ENCODE results near the gene NKX1-2.

Gene NKX1-2

DNA sequence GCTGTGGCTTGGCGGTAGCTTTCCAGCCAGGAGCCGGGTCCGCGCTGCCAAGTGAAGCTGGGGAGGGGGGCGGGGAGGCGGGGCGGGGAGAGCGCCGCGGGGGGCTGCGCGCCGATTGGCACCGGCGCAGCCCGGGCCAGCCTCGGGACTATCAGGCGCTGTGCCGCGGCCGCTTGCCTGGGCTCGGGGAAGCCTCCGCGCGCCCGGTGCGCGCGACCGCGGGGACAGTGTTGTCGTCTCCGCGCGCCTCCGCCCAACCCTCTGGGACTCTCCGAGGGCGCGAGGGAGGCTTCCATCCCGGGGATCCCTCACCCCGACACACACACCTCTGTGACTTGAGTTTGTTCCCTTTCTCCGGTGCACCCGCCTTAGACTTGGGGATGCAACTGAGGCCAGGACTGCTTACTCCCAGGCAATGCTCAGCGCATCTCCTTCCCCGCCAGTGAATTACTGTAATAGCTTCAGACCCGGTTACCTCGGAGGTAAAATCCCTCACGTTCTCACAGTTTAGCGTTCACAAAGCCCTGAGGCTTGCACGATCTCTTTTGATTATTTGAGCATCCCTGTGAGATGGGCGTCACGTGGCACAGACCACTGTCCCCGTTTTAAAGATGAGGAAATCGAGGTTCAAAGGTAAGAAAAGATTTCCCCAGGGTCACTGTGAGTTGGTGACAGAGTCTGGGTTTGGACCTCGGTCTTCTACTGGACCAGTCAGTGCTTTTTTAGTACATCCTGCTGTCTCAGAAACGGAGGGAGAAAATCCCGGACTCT is at the start of gene NKX1-2:
NKX1-2 (minus strand) TSS at position 24 of the 771 bp plus-strand sequence. CDS start 92 bp downstream, outside the sequence.
- DNase-seq (ENCODE audit: low read depth), result no peak

DNA sequence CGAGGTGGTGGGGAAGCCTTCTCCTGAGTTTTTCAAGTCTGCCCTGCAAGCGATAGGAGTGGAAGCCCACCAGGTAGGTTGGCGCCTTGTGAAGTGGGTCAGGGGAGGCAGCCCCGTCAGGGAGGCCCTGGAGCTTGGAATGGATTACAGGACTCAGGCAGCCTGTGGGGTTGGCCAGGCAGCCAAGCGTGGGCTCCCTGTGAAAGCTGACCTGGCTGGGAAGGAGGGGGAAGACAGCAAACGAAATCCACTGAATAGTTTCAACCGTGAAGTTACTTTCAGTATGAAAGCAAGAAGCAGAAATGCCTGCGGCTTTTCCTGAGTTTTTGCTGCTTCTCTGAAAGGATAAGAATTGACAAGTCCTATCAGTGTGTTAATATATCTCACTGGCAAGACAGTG is 48.2 kb upstream of the NKX1-2 start:
- no peak for DNase-seq (ENCODE audit: low read depth)

GRCh38 chr10:124497196-124497881 is 47.5 kb upstream of the NKX1-2 start:
- no peak for DNase-seq (ENCODE audit: low read depth)

- no peak for DNase-seq (ENCODE audit: low read depth)
These were observed 46.8 kb upstream of the NKX1-2 start for GRCh38 chr10:124496620-124497019.

DNA sequence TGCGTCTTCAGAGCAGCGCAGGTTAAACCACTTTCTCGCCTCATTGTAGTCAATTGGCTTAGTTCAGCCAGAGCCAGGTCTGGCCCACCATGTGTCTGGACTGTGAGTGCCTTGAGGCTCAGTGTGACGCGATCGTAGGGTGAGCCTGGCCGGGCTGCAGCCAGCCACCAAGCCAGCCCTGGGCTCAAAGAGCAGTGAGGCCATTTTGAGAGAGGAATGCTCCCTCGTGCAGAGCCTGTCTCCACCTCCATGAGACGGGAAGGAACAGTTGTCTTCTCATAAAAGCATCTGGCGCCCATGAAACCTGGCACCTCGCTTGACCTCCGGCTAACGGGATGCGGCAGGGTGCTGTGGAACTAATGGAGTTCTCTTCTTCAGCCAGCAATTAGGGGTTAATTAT is 46.3 kb upstream of the NKX1-2 start:
- DNase-seq (ENCODE audit: low read depth), result no peak

DNA sequence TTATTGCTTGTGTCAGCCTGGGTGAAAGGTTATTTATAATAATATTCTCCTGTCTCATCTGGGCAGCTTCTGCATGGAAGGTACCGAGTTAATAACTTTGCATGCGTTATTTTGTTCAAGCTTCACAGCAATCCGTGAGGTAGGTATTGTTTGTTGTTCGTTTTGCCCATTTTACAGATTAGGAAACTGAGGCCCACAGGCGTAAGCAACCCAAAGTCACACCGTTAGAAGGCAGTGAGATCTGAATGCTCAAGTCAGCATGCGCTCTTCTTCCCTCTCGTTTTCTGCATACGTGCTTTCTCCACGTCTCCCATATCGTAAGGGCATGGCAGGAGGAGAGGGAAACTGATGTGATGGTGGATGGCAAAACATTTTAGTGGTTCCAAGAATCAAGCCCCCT is 45.9 kb upstream of the NKX1-2 start:
- no peak for DNase-seq (ENCODE audit: low read depth)

DNA sequence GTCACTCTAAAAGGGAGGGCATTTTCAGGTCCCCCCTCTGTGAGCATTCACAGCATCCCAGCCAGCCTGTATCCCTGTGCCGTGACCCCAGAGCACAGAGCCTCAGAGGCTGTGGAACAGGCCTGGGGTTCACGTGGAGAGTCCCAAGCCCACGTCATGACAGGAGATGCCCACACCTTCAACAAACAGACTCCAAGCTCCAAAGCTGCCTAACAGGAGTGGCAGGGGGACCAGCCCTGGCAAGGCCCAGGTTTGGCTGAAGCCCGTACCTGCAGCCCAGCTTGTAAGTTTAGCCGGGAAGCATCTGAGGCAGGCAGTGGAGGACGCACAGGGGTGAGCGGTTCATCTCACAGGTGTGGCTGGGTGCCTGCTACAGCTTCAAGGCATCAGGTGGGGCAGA is 45.3 kb upstream of the NKX1-2 start:
- DNase-seq (ENCODE audit: low read depth), result no peak

GRCh38 chr10:124494046-124494807 is 44.4 kb upstream of the NKX1-2 start:
- no peak for DNase-seq (ENCODE audit: low read depth)

DNA sequence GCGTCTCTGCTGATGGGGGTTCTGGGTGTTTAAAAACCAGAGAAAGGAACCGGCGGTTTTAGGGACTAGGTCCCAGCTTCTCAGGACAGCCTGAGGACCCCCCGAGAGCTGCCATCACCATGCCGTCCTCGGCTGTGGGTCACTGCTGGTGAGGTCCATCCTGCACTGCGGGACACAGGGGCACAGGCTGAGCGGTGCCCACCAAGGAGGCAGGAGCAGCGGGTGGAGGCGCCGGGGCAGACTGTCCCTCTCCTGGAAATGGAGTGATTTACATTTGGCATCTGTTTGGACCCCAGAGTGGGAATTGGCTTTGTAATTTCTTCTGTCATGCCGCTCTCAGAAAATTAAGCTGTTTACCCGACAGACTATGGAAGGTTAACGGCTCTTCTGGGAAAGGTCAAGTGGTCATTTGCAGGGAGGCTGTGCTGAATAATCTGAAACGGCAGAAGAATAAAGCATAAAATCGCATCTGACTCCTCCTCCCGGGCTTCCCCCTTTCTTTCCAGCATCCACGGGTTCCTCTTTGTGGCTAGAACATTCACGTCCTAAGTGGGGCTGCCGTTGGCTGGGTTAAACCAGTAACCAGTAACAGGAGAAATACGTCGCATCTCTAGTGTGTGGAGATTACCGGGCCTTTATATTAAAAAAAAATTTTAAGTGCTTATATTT is 43.5 kb upstream of the NKX1-2 start:
- DNase-seq (ENCODE audit: low read depth), result no peak

DNA sequence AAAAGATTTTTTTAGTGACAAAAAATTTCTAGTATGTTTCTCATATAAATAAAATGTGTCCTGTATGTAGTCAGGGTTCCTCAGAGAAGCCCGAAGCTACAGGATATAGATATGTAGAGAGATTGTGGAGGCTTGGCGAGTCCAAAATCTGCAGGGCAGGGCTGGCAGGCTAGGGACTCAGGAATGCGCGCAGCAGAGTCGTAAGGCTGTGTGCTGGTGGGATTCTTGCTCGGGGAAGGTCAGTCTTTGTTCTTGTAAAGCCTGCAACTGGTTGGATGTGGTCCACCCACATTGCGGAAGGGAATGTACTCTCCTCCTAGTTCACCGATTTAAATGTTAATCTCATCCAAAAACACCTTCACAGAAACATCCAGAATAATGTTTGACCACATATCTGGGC is 42.4 kb upstream of the NKX1-2 start:
- DNase-seq (ENCODE audit: low read depth), result no peak

- no peak for DNase-seq (ENCODE audit: low read depth)
These were observed 41.3 kb upstream of the NKX1-2 start for GRCh38 chr10:124491105-124491504.

- DNase-seq (ENCODE audit: low read depth), result no peak
These were observed 36.8 kb upstream of the NKX1-2 start for GRCh38 chr10:124486635-124487034.

- no peak for DNase-seq (ENCODE audit: low read depth)
These were observed 34.8 kb upstream of the NKX1-2 start for GRCh38 chr10:124484661-124485060.

- DNase-seq (ENCODE audit: low read depth), result no peak
These were observed 34.2 kb upstream of the NKX1-2 start for GRCh38 chr10:124484031-124484430.

DNA sequence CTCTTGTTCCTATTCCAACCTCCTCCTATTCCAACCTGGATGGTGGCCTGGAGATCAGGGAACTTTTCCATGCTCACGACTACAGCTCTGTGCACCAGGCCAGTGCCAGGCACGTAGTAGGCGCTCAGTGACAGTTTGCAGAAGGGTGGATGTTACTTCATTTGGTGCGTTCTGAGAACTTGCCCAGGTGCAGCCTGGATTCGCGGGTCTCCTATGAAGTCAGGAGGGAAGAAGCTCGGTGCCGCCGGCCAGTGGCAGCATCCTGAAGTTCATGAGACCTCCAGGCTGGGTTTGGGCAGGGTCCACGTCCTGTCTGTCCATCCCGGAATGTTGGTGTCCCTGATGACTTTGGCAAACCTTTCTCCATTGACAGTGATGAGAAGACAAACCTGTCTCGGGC is 33.0 kb upstream of the NKX1-2 start:
- no peak for DNase-seq (ENCODE audit: low read depth)

DNA sequence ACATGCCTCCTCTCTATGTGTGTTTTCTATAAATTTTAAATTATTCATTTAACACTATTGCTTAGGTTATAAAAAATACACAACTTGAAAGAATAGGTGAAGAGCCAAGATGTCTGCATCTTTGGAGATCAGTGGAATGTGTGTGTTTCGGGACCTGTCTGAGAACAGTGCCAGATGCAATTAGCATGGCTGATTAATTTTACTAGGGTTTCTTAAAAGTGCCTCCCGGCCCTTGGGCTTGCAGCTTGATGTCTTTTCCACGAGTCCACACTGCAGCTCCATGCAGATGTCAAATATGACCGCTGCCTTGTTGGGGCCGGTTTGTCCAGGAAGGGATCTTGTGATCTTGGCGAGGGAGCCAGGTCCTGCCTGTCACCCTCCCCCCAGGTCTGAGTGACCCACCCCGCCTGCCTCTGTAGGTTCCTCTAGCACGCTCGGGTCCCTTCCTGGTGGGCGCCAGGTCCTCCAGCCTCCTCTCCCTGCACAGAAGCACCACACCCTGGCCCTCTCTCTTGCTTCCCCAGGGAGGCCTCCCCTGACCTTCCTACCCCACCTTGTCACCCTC is 32.5 kb upstream of the NKX1-2 start:
- no peak for DNase-seq (ENCODE audit: low read depth)

GRCh38 chr10:124481717-124482116 is 31.9 kb upstream of the NKX1-2 start:
- no peak for DNase-seq (ENCODE audit: low read depth)

GRCh38 chr10:124480860-124481259 is 31.0 kb upstream of the NKX1-2 start:
- no peak for DNase-seq (ENCODE audit: low read depth)

DNA sequence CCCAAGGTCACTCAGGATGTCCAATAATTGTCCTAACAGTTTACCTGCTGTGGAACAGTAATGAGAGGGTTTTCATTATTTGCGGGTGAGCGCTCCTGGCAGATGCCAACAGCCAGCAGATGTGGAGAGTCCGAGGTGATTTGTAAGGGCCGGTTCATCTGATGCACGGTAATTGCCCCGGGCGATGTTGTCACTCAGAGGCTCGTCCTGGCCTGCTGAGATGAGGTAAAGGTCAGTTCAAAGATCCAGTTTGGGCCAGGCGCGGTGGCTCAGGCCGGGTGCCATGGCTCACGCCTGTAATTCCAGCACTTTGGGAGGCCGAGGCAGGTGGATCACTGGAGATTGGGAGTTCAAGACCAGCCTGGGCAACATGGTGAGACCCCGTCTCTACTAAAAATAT is 28.7 kb upstream of the NKX1-2 start:
- DNase-seq (ENCODE audit: low read depth), result no peak

- no peak for DNase-seq (ENCODE audit: low read depth)
These were observed 28.0 kb upstream of the NKX1-2 start for GRCh38 chr10:124477614-124478363.

DNA sequence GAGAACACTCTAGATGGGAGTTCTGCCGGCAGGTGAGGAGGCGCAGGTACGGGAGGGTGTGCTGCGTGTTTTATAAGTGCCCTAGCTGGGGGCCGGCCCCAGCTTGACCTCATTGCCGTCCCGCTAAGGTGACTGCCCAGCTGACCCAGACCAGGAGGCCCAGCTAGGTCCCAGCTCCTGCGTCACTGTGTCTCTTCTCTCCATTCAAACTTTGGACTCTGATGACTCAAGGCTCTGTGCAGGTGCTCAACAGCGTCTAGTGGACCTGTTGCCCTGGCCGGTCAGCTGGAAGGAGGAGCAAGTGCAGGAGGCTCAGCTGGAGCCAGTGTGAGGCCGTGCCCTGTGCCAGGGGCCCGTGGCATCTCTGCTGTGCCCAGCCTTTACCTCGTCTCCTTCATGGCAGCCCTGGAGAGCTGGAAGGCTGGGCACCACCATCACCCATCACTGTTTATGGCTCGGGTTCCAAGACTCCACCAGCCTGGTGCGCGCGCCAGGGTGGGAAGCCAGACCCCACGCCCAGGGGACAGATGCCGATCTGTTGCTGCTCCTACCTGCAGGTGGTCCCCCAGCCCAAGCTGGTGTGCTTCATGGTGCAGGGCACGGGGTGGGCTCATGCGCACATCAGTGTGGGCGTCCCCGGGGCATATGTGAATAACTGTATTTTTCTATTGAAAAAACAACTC is 26.3 kb upstream of the NKX1-2 start:
- DNase-seq (ENCODE audit: low read depth), result no peak
